Ascending aorta (tissue), 2 donors: ENCODE data around the gene MED23. TPM values are rescaled to one million over a fixed set of nuclear protein-coding genes. Genes with fewer than 3 reads are reported as not detected.

ENCODE experiments used
- DNase-seq, 2 donors: peaks; one replicate each; pipeline ENCODE4 v3.0.0-alpha.2; 2019; ENCODE audit warnings: low spot score in 2 of 2
- H3K27ac ChIP-seq, 2 donors: fragments of 200-600 bp; sonication (generic); one replicate each; pipeline ENCODE4 v1.5.1; 2016 to 2017; ENCODE audit warnings: mild to moderate bottlenecking in 1 of 2
- H3K27me3 ChIP-seq: fragments of 200-600 bp; sonication (generic); one replicate; pipeline ENCODE4 v1.5.1; 2017
- H3K36me3 ChIP-seq, 2 donors: fragments of 200-600 bp; sonication (generic); one replicate each; pipeline ENCODE4 v1.5.1; 2016
- H3K4me1 ChIP-seq, 2 donors: fragments of 200-600 bp; sonication (generic); one replicate each; pipeline ENCODE4 v1.5.1; 2016 to 2017; ENCODE audit warnings: mild to moderate bottlenecking in 1 of 2
- H3K4me3 ChIP-seq, 2 donors: fragments of 200-600 bp; sonication (generic); one replicate each; pipeline ENCODE4 v1.5.1; 2016 to 2017; ENCODE audit warnings: mild to moderate bottlenecking in 1 of 2
- H3K9me3 ChIP-seq, 2 donors: fragments of 200-600 bp; sonication (generic); one replicate each; pipeline ENCODE4 v1.5.1; 2016
- intact Hi-C: fragments of 100-400 bp; cut with DNase I; formaldehyde crosslinking; loops from one replicate; pipeline ENCODE4 v1.15.1; 2023
- total RNA-seq: library from RNA; depleted of rRNA; stranded (reverse); fragments of >200 nt; gene quantifications from one replicate; pipeline ENCODE4 v1.1.0, GENCODE V29; 2016
- TF ChIP-seq, protein P1 (sequence below), 3 experiments: fragments of 200-600 bp in 2 of 3; fragments of 450-650 bp in 1 of 3; sonication (generic) in 2 of 3; IDR thresholded peaks; one replicate each; pipeline ENCODE4 v1.5.1; 2016 to 2019; ENCODE audit warnings: antibody characterized with exemption in 3 of 3, mild to moderate bottlenecking in 1 of 3, moderate library complexity in 1 of 3

The MED23 gene
- total RNA-seq, 1 donor from 2014 or later = 20.4 TPM

DNA sequence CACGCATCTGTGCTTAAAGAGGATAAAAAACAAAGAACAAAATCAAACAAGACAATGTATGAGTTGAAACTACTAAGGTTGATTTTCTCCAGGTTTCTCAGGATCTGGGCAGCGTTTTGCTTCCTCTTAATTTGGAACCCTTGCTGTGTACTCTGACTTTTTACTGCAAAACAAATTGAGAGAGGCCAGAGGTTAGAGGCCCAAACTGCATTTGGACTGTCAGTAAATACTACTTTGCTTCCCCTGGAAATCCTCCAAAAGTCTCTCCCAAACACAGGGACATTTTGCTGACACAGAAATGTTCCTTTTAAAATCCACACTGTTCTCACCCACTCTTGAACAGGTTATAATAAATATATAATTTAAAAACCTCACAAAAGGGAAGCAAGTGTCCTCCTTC, 53.9 kb downstream of the MED23 start:
- intact Hi-C loops = no loop called here
- Histone ChIP-seq H3K36me3 (peaks cover 0 to 26% of the 10 kb centered on the region in 2 donors), H3K27ac (no peak overlapping the region), H3K4me1 (no peaks in the 10 kb centered on the region), H3K9me3 (no peaks in the 10 kb centered on the region), H3K4me3 (no peak overlapping the region), H3K27me3 (no peaks in the 10 kb centered on the region)
- TF ChIP-seq, protein P1, sequence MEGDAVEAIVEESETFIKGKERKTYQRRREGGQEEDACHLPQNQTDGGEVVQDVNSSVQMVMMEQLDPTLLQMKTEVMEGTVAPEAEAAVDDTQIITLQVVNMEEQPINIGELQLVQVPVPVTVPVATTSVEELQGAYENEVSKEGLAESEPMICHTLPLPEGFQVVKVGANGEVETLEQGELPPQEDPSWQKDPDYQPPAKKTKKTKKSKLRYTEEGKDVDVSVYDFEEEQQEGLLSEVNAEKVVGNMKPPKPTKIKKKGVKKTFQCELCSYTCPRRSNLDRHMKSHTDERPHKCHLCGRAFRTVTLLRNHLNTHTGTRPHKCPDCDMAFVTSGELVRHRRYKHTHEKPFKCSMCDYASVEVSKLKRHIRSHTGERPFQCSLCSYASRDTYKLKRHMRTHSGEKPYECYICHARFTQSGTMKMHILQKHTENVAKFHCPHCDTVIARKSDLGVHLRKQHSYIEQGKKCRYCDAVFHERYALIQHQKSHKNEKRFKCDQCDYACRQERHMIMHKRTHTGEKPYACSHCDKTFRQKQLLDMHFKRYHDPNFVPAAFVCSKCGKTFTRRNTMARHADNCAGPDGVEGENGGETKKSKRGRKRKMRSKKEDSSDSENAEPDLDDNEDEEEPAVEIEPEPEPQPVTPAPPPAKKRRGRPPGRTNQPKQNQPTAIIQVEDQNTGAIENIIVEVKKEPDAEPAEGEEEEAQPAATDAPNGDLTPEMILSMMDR (IDR thresholded peaks at IDR 0.05) = no peak
- DNase-seq = no peak

DNA sequence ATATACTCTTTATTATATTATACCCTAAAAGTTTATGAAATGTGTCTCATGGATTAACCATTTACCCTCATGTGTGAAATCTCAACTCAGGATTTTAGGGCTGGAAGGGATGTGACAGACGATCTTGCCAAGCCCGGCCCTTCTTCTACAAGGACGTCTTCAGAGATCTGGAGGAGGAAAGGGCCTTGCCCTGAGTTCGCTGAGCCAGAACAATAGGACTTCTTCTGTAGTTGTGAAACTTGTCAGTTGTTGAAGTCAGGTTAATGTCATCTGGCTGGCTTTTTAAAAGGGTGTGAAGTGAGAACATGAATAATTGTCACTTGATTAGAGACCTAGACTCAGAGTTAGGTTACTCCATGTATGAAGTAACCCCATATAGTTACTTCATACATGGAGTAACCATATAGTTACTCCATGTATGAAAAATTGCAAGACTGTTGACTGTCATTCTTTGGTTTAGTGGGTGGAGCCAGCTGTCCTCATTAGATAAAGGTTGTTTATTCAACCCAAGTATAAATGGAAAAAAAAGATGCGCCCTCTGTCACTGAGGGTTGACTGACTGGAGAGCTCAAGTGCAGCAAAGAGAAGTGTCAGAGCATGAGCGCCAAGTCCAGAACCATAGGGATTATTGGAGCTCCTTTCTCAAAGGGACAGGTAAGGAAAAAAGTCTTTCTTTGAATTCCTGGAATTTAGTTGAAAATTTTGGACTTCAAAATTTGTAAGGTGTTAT, 55.2 kb downstream of the MED23 start, which contains the start of gene ARG1:
Gene ARG1, plus strand, starts transcription at position 541 of the 730 bp plus-strand sequence. Its CDS starts 57 bp downstream, at position 598.
- TF ChIP-seq, protein P1 (IDR thresholded peaks at IDR 0.05) = no peak
- Histone ChIP-seq H3K9me3 (no peaks in the 10 kb centered on the region), H3K36me3 (peaks cover 0 to 15% of the 10 kb centered on the region in 2 donors), H3K4me1 (no peaks in the 10 kb centered on the region), H3K4me3 (no peak within 1 kb of the TSS), H3K27ac (no peak within 1 kb of the TSS), H3K27me3 (no peaks in the 10 kb centered on the region)
- no peak for DNase-seq
- intact Hi-C loops = no loop called here

- no peaks in the 10 kb centered on the region for H3K9me3 ChIP-seq
- no peak overlapping the region for H3K4me3 ChIP-seq
- no peak for DNase-seq
- TF ChIP-seq, protein P1 (IDR thresholded peaks at IDR 0.05) = no peak
- intact Hi-C loops = no loop called here
- H3K27ac ChIP-seq = no peak overlapping the region
- H3K27me3 ChIP-seq = no peaks in the 10 kb centered on the region
- no peaks in the 10 kb centered on the region for H3K4me1 ChIP-seq
- no peaks in the 10 kb centered on the region for H3K36me3 ChIP-seq
Observed at GRCh38 chr6:131568726-131569125, 59.3 kb downstream of the MED23 start.

DNA sequence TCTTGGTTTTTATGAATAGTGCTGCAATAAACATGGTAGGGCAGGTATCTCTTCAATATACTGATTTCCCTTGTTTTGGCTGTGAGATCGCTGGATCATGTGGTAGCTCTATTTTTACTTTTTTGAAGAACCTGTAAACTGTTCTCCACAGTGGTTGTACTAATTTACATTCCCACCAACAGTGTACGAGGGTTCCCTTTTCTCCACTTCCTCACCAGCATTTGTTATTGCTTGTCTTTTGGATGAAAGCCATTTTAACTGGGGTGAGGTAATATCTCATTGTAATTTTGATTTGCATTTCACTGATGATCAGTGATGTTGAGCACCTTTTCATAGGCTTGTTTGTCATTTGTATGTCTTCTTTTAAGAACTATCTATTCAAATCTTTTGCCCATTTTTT, 63.0 kb downstream of the MED23 start:
- no peak overlapping the region for H3K4me3 ChIP-seq
- no peaks in the 10 kb centered on the region for H3K9me3 ChIP-seq
- H3K36me3 ChIP-seq = no peaks in the 10 kb centered on the region
- TF ChIP-seq, protein P1 (IDR thresholded peaks at IDR 0.05) = no peak
- H3K27me3 ChIP-seq = no peaks in the 10 kb centered on the region
- no peak overlapping the region for H3K27ac ChIP-seq
- intact Hi-C loops = no loop called here
- H3K4me1 ChIP-seq = no peaks in the 10 kb centered on the region
- DNase-seq = no peak

- Histone ChIP-seq H3K36me3 (no peaks in the 10 kb centered on the region), H3K9me3 (no peaks in the 10 kb centered on the region), H3K4me1 (no peaks in the 10 kb centered on the region), H3K27me3 (no peaks in the 10 kb centered on the region), H3K27ac (no peak overlapping the region), H3K4me3 (no peak overlapping the region)
- intact Hi-C loops = no loop called here
- TF ChIP-seq, protein P1 (IDR thresholded peaks at IDR 0.05) = no peak
- DNase-seq = no peak
Observed at GRCh38 chr6:131561925-131562707, 65.9 kb downstream of the MED23 start.
